ELF-1 (cell line): ENCODE results near the gene BAHD1.

Experiments used
- DNase-seq: peaks from one replicate; pipeline ENCODE4 v3.0.0-alpha.2; 2016; ENCODE audit warnings: low read depth, low spot score

The BAHD1 gene

DNA sequence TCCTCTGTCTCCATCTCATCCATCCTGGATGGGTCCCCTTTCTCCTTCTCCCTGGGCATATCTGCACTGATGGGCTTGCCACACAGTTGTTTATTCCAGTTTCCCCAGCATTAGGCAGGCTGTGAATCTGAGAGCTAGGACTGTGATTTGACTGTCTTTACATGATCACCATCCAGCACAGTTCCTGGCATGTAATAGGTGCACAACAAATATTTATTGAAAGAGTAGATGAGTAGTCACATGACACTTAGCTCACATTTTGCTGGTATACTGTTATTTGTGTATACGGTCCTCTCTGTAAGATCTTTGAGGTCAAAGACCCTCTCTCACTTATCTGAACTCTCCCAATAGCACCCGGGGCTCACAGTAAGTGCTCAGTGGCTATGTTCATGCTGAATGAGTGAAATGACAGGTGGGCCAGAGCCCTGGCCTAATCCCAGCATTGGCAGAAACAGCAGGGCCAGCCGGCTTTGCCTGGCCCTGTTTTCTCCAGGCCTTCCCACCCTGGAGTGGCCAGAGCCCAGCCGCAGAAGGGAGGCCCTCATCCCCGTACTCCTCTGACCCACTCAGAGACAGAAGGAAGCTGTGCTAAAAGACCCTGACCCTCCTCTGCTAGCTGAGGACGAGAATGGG is 16.2 kb upstream of the BAHD1 start:
- no peak for DNase-seq

DNA sequence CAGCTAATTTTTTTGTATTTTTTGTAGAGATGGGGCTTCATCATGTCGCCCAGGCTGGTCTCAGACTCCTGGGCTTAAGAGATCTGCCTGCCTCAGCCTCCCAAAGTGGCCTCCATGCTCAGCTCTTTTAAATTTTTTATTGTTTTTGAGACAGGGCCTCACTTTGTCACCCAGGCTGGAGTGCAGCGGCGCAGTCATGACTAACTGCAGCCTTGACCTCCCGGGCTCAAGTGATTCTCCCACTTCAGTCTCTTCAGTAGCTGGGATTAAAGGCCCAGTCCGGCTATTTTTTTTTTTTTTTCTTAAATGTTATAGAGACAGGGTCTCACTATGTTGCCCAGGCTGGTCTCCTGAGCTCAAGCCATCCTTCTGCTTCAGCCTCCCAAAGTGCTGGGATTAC is 15.1 kb upstream of the BAHD1 start:
- no peak for DNase-seq

DNA sequence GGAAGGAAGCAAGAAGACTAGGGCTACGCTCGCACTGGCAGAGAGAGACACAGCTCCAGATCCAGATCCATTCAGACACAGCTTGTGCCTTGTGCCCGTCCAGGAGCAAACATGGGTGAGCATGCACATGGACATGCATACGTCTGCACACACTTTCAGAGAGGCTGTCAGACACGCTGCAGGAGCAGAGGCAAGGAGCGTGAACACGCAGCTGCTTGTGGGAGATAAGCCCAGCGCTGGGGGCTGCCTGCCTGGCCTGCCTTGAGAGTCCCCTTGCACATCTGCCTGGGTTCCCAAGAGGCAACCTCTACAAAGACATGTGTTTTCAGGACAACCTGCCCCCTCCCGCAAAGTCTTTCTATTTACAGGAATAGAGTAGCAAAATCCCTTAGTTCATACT is 13.6 kb upstream of the BAHD1 start:
- no peak for DNase-seq

DNA sequence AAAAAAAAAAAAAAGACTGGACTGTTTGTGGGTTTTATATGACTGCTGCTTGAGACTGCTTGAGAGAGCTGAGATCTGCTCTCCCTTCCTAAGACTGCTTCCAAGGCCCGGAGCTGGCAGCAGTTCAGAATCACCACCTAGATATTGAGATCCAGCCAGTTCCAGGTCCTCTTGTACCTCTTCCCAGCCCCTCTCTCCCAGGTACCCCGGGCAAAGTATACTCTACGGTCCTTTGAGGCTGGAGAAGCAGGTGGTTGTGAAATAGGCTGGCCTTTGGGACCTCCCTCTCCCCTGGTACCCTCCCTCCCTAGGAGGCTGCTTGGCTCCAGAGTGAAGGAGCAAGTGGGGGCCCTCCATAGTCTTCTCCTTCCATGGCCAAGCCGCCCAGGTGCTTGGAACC is 12.6 kb upstream of the BAHD1 start:
- no peak for DNase-seq

DNA sequence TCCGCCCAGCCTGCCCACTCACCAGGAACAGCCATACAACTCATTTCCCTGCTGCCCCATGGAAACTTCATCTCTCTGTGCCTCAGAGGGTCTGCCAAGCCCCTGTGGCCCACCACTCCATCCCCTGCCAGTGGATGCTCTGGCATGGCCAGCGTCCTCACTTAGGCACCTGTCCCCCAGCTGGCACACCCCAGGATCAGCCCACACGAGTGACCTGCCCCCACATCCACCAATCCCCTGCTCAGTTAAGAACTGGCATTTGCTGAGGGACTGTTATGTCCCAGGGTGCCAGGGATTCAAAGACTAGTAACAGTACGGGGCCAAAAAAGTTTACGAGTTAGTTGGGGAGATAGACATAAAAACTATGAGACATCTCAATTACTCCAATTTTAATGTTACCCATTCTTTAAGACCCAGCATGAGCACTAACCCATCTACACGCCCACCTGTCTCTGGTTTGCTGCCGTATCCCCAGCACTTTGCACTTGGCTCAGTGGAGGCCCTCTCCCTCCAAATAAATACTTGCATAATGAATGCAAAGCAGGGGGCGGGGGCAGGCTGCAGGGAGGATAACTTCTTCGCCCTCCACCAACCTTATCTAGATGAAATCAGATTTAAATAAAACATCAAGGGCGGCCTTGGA is 11.6 kb upstream of the BAHD1 start:
- DNase-seq: no peak

DNA sequence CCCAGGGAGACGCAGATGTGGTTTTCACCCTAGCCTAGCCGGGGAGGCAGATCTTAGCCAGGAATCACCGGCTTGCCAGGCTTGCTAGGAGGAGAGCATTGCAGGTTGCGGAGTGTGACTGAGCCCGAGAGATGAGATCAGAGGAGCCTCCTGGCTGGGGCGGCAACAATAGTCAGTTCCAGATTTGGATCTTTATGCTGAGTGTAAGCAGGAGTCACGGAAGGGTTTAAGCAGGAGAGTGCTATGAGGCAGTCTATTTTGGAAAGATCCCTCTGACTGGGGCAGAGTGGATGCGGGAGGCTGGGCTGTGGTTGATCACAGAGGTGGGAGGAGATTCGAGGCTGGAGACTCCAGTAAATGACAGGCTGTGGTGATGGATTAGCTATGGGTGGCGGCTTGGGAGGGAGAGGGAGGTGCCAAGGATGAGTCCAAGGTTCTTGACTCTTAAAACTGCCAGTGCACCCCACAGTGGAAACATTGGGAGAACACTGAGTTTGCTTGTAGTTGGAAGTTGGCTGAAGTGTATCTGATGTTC is 10.4 kb upstream of the BAHD1 start:
- peak; percentile 71 for DNase-seq

DNA sequence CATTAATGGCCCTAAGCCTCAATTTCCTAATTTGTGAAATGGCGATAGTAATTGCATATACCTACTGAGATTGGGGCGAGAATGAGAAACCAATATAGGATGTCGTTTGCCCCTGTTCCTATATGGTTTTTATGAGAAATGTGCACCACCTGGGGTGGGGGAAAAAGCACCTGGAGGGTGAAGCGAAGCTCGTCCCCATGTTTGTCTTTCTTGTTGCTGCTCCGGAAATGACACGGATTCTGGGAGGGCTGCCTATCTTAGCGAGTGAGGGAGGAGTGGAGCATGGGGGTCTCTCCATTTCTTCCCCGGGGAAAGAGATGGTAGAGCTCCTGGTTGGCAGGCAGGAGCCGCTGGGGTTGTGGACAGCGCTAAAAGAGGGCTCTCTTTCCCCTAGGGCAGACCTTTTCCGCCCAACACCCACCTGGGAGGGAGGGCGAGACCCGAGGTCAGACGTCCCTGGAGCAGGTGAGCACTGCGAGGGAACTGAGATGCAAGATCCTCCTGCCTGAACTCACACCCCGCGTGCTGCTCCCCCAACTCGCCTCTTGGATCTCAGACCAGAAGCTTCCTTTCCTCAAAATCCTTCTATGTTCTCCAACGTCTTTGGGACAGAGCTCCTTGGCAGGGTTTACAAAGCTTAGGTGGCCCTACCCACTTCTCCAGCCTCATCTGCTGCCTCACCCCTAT is 5.6 kb upstream of the BAHD1 start:
- no peak for DNase-seq

DNA sequence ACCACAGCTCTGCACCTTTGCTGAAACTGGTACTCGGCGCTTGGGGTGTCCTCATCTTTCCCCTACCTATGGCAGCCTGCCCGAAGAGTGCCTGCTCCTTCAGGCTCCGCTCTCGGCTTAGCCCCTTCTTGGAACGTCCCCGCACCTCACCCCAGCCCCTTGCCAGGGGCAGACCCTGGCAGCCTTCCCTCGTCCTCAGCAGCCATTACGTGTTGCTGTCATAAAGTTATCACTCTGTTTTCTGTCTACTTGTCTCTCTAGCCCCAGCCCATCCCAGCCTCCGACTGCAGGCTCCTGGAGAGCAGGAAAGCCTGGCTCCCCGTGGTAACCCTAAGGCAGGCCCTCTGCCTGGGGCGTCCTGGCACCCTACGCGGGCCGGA is 5.1 kb upstream of the BAHD1 start:
- no peak for DNase-seq

DNA sequence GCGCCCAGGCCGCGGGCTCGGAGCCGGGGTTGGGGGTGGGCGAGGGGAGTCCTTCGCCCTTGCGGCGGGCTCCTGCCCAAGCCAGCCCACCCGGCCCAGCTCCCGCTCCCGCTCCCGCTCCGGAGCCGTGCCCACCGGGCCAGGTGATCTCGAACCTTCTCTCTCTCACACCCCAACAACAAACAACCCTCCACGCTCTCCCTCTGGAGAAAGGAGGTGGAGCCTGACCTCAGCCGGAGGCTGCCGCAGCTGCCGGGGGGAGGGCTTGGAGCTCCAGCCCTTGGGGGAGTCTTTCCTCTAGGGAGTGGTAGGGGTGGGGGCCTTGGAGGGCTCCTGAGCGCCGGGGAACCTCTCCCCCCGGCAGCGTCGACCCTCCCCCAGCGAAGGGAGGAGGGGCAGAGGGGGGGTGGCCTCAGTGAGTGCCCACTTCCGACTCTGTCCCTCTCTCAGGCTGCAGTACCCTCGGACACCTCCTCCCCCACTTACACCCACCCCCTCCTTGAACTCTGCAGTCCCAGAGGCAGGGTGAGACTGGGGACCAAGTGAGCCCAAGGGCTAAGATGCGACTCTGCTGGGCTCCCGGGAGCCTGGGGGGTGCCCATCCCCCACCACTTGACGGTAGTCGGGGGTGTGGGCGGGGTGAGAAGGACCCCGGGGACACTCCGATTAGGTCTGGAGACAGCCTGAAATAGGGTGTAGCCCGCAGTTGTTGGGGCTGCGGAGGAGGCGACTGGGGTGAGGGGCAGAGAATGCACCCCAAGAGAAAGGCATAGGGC is 4.4 kb upstream of the BAHD1 start:
- DNase-seq: peak; percentile 31

DNA sequence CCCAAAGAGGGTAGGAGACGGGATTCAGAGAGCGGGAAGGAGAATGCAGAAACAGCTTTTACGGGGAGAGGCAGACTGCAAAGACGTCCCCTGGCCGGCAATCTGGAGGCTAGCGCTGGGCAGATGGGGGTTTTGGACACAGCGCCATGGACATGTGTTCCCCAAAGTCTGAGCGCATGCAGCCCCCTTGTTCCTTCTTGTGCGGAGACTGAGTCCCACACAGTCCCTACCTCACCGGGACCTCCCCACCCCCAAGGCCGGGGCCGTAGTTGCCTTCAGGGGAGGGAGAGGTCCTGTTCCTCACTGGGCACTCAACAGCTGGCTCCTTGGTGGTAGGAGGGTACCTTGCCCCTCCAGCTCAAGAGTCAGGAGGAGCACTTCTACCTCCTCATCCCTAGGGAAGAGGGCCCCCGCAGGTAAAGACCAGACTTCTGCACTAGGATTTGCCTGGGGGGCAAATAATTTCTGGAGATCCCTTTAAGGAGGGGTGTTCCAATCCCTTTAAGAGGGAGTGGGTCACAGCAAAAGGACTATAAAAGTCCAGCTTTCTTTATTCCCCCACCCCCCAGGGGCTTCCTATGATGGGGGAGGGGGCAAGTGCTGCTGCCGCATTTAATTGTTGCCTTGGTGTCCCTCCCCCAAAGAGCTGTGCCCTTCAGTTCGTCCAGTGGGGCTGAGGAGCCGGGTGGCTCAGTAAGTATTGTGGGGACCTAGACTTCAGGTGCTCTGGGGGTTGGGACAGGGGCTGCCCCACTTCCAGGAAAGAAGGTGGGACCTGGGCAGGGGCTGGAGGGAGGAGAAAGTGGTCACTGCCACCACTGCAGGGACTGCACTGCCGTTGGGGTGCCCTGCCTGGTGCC is 3.6 kb upstream of the BAHD1 start:
- DNase-seq: peak; percentile 52

DNA sequence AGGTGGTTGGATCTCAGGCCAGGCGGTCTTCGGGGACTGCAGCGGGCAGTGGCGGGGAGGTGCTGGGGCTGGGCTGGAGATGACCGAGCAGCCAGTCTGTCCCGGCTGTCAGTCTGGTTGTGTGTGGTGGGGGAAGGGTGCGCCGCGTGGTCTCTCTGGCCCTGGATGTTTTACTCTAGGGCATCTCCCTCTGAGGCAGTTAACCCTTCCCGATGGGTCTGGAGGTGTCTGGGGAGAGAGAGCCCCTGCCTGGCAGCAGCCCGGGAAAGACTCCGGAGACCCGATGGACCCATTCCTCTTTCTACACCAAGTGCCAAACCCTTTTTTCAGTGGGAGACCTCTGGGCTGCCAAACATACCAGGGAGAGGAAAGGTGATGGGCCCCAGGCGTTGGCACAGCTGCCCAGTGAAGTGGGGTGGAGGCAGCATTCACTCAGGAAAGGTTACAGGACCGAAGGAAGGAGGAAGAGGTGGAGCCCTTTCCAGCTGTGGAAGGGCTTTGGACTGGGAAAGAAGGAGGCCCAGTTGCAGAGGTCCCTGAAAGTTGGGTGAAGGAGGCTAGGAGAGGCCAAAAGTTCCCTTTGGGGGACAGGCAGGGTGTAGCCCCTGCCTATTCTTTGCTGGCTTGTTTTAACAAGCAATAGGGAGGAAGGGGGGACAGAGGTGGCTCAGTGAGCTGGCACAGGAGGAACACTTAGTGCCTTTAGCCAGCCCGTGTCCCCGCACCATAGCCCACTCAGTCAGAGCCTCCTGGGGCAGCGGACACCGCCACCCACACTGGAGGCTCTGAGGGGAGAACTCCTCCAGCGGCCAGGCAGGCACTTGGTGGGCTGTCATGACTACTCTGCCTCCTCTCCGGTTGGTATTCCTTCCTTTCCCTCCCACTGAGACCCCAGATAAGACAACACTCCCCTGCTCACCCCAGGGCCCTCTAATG is 2.7 kb upstream of the BAHD1 start:
- peak; percentile 51 for DNase-seq

DNA sequence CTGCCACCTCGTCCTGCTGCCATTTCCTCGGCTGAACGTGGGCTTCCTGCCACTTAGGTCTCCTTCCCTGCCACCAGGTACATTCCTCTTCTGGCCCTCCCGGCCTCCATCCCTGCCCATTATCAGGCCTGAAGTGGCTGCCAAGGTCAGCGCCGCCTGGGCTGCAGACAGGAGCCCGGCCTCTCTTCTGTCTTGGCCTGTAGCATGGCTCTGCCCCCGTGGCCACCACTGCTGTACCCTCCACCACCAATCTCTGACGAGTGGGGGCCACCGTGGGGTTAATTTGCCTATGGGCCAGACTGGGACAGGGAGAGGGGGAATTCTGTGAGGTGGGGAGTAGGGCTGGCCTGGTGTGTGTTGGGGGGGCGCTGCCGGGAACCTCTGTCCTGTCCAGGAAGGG is 2.0 kb upstream of the BAHD1 start:
- DNase-seq: peak; percentile 12

DNA sequence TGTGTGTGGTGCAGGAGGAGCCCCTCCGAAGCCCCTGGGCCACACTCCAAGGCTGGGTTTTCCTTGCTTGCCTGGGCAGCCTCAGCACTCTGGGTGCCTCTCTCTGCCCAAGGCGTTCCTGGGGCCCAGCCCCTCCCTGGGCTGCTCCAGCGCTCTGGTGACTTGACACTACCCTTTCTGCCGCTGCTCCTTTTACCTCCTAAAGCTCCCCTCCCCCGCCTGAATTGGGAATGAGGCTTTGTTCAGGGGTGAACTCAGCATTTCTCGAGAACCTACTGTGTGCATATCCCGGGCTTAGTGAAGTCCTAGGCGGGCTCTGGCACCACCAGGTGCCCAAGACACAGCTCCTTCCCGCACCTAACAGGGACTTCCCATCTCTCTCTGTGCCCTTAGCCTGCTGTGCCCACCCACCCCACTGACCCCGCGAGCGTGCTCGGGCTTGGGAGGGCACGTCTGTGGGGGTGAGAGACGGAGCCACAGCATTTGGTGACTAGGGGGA is 1.2 kb upstream of the BAHD1 start:
- peak; percentile 83 for DNase-seq

DNA sequence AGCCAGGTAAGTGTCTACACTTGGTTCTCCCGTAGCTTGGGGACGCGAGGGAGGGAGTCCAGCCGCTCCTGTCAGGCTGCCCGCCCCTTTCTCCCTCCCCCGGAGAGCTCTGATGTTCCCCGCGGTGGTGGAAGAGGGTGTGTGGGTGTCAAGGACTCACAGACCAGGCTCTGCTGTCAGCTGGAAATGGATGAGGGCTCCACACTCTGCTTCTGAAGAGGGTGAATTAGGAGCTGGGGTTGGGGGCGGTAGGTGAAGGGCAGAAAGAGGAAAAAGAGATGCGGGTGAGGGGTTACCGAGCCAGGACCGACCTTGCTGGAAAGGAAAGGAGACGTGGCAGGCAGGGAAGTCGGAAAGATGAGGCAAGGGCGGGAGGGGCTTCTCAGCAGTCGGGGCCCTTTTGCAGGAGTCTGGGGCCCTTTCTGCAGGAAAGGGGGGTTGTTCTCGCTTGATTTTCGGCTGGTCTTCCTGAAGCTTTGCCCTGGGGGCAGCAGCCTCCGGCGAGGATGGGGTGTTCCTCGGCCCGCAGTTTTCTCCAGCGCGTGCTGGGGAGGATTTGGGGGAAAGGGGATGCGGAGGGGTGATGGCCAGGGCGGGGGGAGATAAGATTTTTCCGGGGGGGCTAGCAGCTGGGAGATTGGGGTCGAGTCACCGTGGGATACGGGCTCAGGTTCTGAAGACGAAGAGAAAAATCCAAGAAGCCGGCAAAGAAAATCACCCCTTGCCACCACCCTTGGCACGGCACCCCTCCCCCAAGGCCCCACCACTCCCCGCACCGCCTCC is 602 bp upstream of the BAHD1 start:
- peak; percentile 69 for DNase-seq

DNA sequence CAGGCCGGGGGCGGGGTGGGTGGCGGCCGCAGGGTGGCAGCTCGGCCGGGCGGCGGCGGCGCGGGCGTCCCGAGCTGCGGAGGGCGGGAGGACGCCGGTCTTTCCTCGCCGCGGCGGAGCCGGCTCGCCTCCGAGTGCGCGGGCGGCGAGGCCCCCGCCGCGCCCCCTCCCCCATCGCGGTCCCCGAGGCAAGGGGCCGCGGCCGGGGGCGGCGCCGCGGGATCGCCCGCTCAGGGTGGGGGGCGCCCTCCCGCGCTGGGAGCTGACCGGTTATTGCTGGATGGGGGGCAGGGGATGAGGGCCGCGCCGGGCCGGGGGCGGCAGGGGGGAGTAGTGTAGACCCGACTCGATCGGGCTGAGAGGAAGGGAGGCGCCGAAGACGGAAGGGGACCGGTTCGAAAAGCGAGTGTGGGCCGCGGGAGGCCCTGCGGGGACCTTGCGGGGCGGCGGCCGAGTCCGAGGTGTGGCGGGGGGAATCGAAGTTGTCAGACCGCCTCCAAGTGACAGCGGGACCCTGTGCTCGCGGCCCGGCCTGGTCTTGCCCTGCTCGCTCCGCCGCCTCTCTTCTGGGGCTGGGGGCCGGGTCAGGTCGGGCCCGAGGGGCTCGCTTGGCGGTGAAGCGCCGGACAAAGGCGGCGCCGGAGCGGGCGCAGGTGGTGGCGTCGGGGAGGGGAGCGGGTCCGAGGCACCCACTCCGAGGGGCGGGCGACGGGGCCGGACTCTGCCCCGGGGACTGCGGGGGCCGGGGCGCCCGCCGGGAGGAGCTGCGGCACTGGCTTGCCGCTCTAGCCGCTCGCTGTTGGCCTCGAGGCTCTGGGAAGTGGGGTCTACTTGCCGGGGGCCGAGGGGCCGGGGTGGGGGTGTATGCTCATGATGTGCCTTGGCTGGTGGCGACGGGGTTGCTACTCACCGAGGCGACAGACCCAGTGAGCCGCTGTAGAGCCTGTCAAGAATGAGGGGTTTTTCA is 1.1 kb downstream of the BAHD1 start:
- DNase-seq: peak; percentile 20

DNA sequence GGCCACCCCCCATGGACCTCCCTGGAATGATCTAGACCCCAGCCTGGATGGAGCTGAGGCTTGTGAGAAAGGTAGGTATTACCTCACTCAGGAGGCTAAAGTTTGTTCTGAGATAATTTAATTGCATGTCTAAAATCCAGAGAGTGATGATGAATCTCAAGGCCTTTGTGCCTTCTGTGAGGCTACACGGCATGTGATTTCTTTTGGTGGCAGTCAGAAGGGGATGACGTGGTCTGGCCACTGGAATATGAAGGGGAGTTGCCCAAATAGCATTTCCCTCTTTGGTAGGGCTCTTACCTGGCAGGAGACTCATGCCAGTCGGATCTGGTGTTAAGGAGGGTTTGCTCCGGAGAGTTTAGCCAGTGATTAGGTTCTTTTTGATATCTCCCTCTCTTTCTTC is 2.5 kb downstream of the BAHD1 start:
- no peak for DNase-seq

DNA sequence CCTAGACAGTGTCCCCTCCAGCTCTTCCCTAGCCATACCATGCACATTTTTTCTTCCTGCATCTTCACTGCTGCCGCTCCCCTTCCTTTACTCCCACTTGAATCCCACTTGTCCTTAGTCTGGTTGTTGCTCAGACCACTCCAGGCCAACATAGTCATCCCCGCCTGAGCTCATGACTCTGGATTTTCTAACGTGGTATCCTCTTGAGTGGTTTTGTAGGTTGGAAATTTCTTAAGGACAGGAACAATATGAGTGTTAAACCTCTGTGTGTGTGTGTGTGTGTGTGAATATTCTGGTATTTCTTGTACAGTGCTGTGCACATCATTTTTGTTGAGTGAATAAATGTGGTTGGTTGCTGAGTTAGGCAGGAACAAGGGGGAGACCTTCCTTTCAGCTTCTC is 3.1 kb downstream of the BAHD1 start:
- no peak for DNase-seq

DNA sequence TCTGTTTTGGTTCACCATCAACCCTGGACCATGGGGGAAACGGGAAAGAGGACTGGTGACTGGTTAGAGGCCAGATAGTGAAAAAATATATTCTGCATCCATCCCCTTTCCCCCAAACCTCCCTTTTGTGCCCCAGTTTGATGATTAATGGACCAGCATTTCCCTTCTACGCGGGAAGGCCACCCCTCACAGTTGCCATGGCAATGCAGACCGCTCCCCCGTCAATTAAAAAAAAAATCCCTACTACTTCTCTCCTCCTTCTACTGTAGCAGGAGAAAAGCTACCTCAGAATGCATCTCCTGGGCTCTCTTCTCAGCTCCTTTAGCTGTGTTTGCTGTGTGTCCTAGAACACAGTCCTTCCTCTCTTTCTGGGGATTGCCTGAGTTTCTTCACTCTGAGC is 4.0 kb downstream of the BAHD1 start:
- no peak for DNase-seq
